ENCODE results near the gene CCDC142.

Gene CCDC142

GRCh38 chr2:74482801-74483674, at the start of gene CCDC142, which contains the start of gene TTC31:
Gene CCDC142 (minus strand): TSS chr2:74482998. CDS start chr2:74482837, 161 bp downstream.
Gene TTC31 (plus strand): TSS chr2:74483081. CDS start chr2:74483096, 15 bp downstream.
- DNase-seq: peak; percentile 84 to 99 (median 99)

GRCh38 chr2:74532222-74532621, 49.4 kb upstream of the CCDC142 start:
- peak in 1 of 3 experiments; percentile 60 for DNase-seq

DNA sequence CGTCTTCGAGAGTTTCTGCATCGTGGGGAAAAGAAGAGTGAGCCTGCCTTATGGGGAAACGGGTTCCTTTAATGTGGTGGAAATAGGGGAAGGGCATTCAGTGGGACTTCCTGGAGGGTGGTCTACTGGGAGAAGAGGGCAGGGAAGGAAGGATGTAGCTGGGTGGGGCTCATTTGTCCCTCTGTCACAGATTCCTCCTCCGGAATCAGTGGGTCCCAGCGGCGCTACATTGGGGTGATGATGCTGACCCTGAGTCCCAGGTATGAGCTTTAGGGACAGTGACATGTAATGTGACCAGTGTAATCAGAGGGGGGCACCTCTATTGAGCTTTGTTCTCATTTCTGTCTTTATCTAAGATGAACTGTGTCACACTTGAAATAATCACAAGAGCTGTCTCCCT, 48.9 kb upstream of the CCDC142 start:
- DNase-seq: no peak

DNA sequence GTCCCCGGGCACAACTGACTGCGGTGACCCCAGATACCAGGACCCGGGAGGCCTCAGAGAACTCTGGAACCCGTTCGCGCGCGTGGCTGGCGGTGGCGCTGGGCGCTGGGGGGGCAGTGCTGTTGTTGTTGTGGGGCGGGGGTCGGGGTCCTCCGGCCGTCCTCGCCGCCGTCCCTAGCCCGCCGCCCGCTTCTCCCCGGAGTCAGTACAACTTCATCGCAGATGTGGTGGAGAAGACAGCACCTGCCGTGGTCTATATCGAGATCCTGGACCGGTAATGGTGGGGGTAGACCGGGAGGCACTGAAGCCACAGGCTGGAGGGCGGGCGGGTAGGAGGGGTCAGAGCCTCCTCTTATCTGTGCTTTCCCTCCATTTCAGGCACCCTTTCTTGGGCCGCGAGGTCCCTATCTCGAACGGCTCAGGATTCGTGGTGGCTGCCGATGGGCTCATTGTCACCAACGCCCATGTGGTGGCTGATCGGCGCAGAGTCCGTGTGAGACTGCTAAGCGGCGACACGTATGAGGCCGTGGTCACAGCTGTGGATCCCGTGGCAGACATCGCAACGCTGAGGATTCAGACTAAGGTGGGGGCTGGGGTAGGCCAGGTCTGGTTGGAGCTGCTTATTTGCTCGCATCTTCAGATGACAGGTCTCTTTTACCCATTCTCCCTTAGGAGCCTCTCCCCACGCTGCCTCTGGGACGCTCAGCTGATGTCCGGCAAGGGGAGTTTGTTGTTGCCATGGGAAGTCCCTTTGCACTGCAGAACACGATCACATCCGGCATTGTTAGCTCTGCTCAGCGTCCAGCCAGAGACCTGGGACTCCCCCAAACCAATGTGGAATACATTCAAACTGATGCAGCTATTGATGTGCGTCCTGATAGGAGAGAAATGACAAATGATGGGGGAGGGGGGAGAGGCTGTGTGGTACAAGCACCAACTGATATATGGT, 47.7 kb upstream of the CCDC142 start:
- peak; percentile 28 to 69 (median 66) for DNase-seq

DNA sequence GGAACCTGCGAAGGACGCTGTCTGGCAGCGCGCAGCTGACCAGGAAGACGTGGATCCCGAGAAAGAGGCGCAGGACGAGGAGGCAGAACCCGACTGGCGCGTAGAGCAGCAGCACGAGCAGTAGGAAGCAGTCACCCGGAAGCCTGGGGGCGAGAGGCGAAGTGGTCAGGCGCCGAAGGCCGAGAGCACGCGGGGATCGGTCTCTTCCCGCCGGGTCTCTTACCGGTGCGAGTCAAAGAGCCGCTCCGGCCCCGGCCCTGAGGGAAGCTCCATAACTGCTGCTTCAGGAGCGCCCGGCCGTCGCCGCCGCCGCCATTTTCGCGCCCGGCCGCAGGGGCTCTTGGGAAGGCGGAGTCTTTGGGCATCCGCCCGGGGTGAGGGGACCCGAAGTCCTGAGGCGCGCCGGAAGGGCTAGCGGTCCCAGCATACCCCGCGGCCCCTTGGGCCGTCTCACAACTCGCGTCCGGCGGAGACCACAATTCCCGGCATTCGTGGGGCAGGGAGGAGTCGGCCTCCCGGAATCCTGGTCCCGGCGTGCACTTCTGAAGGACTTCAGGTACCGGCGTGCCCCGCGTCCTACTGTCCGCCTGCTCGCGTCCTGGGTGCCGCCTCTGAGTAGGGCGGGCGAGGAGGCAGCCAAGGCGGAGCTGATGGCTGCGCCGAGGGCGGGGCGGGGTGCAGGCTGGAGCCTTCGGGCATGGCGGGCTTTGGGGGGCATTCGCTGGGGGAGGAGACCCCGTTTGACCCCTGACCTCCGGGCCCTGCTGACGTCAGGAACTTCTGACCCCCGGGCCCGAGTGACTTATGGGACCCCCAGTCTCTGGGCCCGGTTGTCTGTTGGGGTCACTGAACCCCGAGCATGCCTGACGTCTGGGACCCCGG, 46.8 kb upstream of the CCDC142 start, which contains the start of the genes AUP1 and HTRA2:
TSS of gene AUP1 (minus strand) at position 350 of the 882 bp plus-strand sequence. CDS start at position 273, 77 bp downstream.
TSS of gene HTRA2 (plus strand) at position 577 of the 882 bp plus-strand sequence. CDS start at position 651, 74 bp downstream.
- peak; percentile 93 to 100 (median 99) for DNase-seq

- no peak for DNase-seq
These were observed 46.0 kb upstream of the CCDC142 start for GRCh38 chr2:74528600-74529356.

DNA sequence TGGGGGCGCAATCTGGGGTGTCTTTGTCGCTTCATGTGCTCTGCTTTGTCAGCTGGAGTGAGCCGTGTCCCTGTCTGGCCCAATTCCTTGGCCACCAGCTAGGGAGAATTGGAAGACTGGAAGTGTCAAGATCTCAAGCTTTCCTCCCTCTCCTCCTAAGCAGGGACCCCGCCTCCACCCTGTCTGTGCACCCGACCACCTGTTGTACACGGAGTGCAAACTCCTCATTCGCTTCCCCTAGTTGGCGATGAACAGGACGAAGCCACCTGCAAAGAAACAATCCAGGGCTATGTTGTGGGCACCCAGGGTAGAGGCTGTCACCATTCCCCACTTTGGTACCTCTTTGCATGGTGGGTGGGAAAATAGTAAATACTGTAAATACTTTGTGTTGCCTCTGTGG, 44.9 kb upstream of the CCDC142 start:
- DNase-seq: no peak

GRCh38 chr2:74526649-74527230, 43.9 kb upstream of the CCDC142 start:
- DNase-seq: no peak

DNA sequence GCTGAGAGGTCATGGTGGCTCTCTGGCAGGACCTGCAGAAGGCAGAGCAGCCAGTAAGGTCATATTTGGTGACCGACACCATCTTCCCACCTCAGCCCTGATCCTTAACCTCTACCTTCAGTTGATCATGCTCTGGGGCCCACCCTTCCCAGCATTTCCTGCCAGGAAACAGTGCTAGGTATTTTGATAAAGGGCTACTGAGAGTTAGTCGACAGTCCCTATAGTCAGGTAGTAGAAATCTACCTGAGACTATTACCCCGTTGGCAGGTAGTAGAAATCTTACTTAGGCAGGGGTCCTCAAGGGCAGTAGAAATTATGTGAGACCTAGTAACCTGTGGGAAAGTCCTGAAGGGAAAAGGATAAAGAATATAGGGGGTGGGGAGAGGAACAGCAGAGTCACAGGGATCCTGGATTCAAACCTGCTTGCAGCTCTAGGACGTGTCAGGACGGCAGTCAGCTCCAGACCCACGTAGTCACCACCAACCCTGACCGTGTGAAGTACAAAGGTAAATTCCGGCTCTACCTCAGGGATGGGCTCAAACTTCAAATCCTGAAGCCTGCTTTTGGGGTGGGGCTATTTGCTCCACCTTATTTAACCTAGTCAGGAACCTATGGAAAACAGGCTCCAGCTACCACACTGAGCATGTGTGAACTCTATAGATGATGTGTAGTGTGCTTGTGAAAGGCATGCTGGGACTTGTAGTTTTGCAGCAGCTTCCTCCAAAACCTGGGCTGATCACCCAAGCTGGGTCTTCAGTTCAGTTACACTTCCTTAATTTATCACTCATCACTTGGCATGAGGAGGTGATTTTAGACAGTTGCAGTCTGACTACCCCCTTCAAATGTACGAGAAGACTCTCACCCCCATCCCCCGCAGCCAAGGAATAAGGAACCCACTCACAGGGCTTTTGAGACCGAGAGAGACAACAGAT, 43.2 kb upstream of the CCDC142 start, which contains the start of gene DQX1:
TSS of gene DQX1 (minus strand) at position 515 of the 932 bp plus-strand sequence. CDS start at position 13, 502 bp downstream.
- peak in 1 of 3 experiments; percentile 39 for DNase-seq

DNA sequence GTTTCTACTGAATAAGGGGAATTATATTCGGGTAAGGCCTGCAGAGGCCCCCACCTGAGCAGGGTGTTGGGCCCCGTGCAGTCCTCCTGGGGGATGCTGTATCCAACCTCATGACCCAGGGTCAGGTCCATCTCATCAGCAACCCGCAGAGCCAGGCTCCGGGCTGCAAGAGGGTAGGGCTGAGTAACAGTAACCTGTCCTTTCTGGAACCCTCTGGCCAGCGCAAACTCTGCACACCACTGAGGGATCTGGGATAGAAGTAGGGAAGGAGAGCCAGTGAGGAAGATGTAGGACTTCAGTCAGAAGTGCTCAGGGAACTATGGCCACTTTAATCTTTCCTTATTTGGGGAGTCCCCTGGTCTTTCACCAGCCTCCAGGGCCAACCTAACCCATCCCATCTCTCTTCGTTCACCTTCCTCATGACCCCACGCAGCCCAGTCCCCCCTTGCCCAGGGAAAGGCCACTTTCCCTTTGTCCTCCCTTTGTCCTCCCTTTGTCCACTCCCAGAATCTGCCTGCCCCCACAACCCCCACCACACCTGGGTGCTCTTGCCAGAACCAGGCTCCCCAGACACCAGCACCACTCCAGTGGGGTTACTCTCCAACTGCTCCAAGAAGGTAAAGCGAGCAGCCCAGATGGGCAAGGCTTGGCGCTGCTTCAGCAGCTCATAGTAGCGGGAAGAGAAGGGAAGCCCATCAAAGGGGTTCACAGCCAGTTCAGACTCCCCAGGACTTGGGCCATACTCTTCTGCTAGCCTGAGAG, 42.3 kb upstream of the CCDC142 start:
- DNase-seq: no peak

DNA sequence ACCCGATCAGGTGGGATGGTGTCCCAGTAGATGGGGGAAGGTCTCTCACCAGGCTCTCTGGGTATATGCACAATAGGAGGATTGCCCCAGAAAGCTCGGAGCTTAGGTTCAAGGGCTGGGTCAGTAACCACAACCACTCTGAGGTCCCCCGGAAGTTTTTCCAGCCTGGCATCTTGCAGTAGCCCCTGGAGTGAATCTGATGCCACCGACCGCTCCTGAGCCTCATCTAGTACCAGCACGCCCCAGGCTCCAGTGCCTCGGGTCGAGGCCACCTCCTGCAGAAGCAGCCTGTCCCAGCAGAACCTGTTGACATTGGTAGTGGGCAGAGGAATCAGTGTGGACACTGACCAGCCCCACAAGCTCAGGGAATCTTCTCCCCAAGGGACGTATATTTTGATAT, 41.2 kb upstream of the CCDC142 start:
- no peak for DNase-seq

DNA sequence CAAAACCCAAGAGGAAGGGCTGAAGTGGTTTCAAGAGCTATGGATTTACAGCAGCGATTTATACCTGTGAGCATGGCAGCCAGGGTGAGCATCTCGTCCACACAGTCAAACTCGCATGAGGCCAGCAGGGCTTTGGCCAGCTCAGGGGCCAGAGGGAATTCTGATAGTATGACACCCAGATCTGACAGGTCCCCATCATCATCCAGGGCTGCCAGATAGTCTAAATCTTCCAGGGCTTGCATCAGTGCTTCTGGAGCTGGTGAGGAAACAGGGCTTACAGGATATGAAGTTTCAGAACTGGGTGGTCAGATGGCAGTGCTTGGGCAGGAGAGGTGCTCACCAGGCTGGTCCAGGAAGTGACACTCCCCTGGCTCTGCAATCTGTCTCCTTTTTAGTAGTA, 39.7 kb upstream of the CCDC142 start:
- no peak for DNase-seq

GRCh38 chr2:74516650-74517049, 33.9 kb upstream of the CCDC142 start:
- no peak for DNase-seq

- peak in 1 of 3 experiments; percentile 18 for DNase-seq
These were observed 33.3 kb upstream of the CCDC142 start for GRCh38 chr2:74515981-74516633.

GRCh38 chr2:74515271-74515980, 32.6 kb upstream of the CCDC142 start:
- DNase-seq: no peak

DNA sequence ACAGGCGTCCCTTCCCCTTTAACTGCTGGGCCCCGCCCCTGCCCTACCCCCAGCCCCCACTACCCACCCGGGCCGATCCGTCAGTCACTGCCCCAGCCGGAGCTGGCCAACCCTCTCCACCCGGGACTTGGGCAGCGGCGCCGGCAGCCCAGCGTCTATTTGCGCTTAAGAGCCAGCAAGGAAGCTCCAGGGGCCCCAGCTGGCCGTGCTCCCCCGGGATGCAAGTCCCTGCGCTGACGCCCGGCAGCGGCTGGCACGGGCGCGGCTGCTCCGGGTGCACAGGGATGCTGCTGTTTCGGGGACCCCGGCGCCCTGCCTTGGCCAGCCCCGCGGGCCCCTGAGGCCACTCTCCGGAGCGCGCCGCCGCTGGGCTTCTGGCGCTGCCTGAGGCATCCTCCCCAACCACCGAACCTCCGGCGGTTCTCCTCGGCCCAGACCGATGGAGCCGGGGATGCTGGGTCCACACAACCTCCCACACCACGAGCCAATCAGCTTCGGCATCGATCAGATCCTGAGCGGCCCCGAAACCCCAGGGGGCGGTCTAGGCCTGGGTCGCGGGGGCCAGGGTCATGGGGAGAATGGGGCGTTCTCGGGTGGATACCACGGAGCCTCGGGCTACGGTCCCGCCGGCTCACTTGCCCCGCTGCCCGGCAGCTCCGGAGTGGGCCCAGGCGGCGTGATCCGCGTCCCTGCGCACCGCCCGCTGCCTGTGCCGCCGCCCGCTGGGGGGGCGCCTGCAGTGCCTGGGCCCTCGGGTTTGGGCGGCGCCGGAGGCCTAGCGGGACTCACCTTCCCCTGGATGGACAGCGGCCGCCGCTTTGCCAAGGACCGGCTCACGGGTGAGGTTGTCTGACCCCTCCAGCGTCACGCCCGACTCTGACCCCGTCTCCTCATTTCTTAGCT, 31.8 kb upstream of the CCDC142 start, which contains the start of gene TLX2:
TSS of gene TLX2 (plus strand) at position 83 of the 903 bp plus-strand sequence. CDS start at position 440, 357 bp downstream.
- DNase-seq: peak in 2 of 3 experiments; percentile 58 to 65
